BE2C (cell line): ENCODE results near the gene IQCE.

Experiments
- DNase-seq: peaks from one replicate; pipeline ENCODE4 v3.0.0-alpha.2; 2020
- H3K27me3 ChIP-seq: fragments of 250-450 bp; sonication (Bioruptor Pico); 2 replicates; pipeline ENCODE4 v1.5.1; 2020; ENCODE audit warnings: mild to moderate bottlenecking
- H3K36me3 ChIP-seq: fragments of 250-450 bp; sonication (Bioruptor Pico); 2 replicates; pipeline ENCODE4 v1.5.1; 2020; ENCODE audit warnings: mild to moderate bottlenecking
- H3K4me1 ChIP-seq: fragments of 250-450 bp; sonication (Bioruptor Pico); 2 replicates; pipeline ENCODE4 v1.5.1; 2020
- H3K4me3 ChIP-seq: 2 replicates; pipeline ENCODE4 v1.5.1; 2011; ENCODE audit warnings: low read depth, low read length
- H3K9me3 ChIP-seq: fragments of 250-450 bp; sonication (Bioruptor Pico); 2 replicates; pipeline ENCODE4 v1.5.1; 2020
- CTCF ChIP-seq: IDR thresholded peaks from 2 replicates; pipeline ENCODE4 v1.5.1; 2012; ENCODE audit warnings: mild to moderate bottlenecking, low read depth, low read length

The IQCE gene

GRCh38 chr7:2623698-2624014, 64.9 kb downstream of the IQCE start:
- H3K4me3 ChIP-seq: no peak overlapping the region
- H3K27me3 ChIP-seq: no peaks in the 10 kb centered on the region
- H3K36me3 ChIP-seq: no peaks in the 10 kb centered on the region
- peaks cover 22% of the 10 kb centered on the region for H3K4me1 ChIP-seq
- no peak for DNase-seq
- TF ChIP-seq CTCF: no peak
- H3K9me3 ChIP-seq: no peaks in the 10 kb centered on the region

DNA sequence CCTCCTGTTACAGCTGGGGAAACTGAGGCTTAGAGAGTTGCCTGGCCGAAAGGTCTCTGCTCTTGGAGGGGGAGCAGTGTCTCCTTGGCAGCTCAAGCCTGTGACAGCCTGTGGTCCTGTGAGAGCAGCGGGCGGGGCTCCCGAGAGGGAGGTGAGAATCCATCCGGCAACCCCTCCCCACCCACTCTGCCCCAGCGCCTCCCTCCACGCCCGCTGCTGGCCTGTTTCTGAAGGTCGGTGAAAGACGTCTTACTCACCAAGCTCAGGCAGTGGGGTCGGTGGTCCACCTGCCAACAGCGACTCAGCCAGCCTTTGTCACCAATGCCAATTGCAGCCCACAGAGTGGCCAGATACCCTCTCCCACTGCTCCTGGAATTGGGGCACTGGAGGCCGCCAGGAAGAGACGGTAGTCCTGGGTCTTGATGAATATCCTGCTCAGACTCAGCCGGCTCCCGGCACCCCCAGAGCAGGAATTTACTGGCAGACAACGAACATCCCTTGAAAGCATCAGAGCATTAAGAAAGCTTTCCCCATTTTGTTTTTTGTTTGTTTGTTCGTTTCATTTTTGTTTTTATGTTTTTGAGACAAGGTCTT, 65.6 kb downstream of the IQCE start:
- no peaks in the 10 kb centered on the region for H3K9me3 ChIP-seq
- no peak overlapping the region for H3K4me3 ChIP-seq
- TF ChIP-seq CTCF: no peak
- no peaks in the 10 kb centered on the region for H3K36me3 ChIP-seq
- no peaks in the 10 kb centered on the region for H3K27me3 ChIP-seq
- no peak for DNase-seq
- H3K4me1 ChIP-seq: peaks cover 22% of the 10 kb centered on the region

DNA sequence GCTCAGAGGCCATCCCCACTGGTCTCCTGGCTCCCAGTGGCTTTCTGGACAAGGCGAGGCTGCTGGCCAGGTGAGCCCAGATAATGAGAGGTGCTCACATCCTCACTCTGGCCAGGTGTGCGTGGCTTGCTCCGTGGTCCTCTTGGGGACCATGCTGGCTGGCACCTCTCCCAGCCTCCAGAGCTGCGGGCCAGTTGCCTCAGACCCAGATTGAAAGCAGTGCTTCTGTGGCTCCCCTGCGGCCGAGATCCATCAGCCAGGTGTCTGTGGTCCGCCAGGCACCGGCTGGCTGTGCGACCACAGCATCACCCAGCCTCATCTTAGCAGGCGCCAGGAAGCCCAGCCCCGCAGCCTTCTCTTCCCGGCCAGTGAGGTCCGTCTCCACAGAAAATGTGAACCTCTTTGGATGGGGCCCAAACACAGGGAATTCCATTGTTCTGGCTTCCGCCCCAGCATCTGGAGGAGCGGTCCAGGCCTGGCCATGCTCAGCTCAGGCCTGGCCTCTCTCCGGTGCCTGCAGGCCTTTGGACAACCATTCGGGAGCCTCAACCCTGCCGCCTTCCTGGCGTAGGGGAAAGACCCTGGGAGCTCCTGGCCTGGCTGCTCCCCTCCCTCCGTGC, 67.8 kb downstream of the IQCE start:
- Histone ChIP-seq H3K4me3 (no peak overlapping the region), H3K9me3 (no peaks in the 10 kb centered on the region), H3K36me3 (no peaks in the 10 kb centered on the region), H3K4me1 (peaks cover 22% of the 10 kb centered on the region), H3K27me3 (no peaks in the 10 kb centered on the region)
- DNase-seq: peak; percentile 47
- no peak for TF ChIP-seq CTCF

DNA sequence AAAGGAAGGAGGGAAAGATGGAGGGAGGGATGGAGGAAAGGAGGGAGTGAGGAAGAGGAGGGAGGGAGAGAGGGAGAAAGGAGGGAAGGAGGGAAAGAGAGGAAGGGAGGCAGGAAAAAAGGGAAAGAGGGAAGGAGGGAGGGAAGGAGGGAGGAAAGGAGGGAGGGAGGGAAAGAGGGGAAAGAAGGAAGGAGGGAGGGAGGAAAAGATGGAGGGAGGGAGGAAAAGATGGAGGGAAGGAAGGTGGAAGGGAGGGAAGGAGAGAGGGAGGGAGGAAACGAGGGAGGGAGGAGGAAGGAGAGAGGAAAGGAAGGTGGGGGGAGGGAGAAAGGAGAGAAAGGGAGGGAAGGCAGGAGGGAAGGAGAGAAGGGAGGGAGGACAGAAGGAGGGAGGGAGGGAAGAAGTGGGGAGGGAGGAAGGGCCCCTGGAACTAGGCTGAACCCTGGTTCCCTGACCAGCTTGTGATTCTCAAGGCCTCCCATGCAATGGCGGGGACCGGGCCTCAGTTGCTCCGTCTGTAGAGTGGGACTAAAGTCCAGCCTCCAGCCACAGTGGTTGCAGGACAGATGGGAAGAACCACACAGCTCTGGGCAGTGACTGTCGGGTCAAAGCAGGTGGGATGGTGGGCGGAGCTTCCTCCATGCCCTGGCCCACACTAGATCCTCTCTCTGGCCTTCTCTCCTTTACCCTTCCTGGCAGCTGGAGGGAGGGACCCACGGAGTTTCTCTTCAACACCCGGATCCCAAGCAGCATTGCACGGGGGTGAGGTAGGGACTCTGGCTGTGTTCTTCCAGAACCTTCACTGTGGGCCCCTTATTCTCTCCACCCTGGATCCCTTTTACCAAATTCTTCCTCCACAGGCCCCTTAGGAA, 68.7 kb downstream of the IQCE start:
- no peak overlapping the region for H3K4me3 ChIP-seq
- DNase-seq: no peak
- H3K4me1 ChIP-seq: peaks cover 17% of the 10 kb centered on the region
- H3K9me3 ChIP-seq: no peaks in the 10 kb centered on the region
- no peak for TF ChIP-seq CTCF
- no peaks in the 10 kb centered on the region for H3K27me3 ChIP-seq
- H3K36me3 ChIP-seq: no peaks in the 10 kb centered on the region

GRCh38 chr7:2628130-2628482, 69.3 kb downstream of the IQCE start:
- Histone ChIP-seq H3K4me1 (peaks cover 14% of the 10 kb centered on the region), H3K27me3 (no peaks in the 10 kb centered on the region), H3K9me3 (no peaks in the 10 kb centered on the region), H3K36me3 (no peaks in the 10 kb centered on the region), H3K4me3 (no peak overlapping the region)
- DNase-seq: no peak
- no peak for TF ChIP-seq CTCF

DNA sequence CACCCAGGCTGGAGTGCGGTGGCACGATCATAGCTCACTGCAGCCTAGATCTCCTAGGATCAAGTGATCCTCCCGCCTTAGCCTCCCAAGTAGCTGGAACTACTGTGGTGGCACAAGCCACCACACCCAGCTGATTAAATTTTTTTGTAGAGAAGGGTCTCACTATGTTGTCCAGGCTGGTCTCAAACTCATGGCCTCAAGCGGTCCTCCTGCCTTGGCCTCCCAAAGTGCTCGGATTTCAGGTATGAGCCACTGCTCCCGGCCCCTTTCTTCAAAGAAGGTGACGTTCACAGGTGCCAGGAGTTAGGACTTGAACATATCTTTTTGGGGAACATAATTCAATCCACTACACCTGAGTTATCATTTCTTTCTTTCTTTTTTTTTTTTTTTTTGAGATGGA, 70.1 kb downstream of the IQCE start:
- H3K4me1 ChIP-seq: peaks cover 20% of the 10 kb centered on the region
- H3K9me3 ChIP-seq: no peaks in the 10 kb centered on the region
- no peaks in the 10 kb centered on the region for H3K27me3 ChIP-seq
- TF ChIP-seq CTCF: no peak
- DNase-seq: no peak
- H3K36me3 ChIP-seq: no peaks in the 10 kb centered on the region
- no peak overlapping the region for H3K4me3 ChIP-seq
